HEK293T (cell line): ENCODE data around the gene STK16.
"Not testable (repeated sequence)": the region's sequence is repeated elsewhere in the genome, so short reads cannot be mapped to it uniquely, and the experiment has no call there.

ENCODE experiments used
- CTCF ChIA-PET: fragments of 350-600 bp; formaldehyde crosslinking; extraction: SDS; loops from one replicate; lab custom pipeline; 2021; ENCODE audit warnings: antibody characterized with exemption, inconsistent platforms; lab: Yijun Ruan, JAX
- POLR2A ChIA-PET: fragments of 350-600 bp; formaldehyde crosslinking; extraction: SDS; loops from one replicate; lab custom pipeline; 2020; ENCODE audit warnings: antibody characterized with exemption, inconsistent platforms; lab: Yijun Ruan, JAX
- DNase-seq: peaks from one replicate; pipeline ENCODE4 v3.0.0; 2012; ENCODE audit warnings: mixed read lengths; ENCODE audit errors: extremely low spot score
- ARNT ChIP-seq: fragments of 450-650 bp; IDR thresholded peaks from 2 replicates; pipeline ENCODE4 v1.6.1; 2017; ENCODE audit warnings: mild to moderate bottlenecking
- BHLHE40 ChIP-seq: fragments of 450-650 bp; IDR thresholded peaks from 2 replicates; pipeline ENCODE4 v1.6.1; 2016; ENCODE audit warnings: mild to moderate bottlenecking, moderate library complexity, borderline replicate concordance
- CTBP1 ChIP-seq: fragments of 450-650 bp; IDR thresholded peaks from 2 replicates; pipeline ENCODE4 v1.6.1; 2016; ENCODE audit warnings: borderline replicate concordance
- ELF4 ChIP-seq: fragments of 450-650 bp; IDR thresholded peaks from 2 replicates; pipeline ENCODE4 v1.6.1; 2017; ENCODE audit warnings: antibody characterized with exemption
- FOXA1 ChIP-seq: fragments of 450-650 bp; IDR thresholded peaks from 2 replicates; pipeline ENCODE4 v1.6.1; 2016; ENCODE audit warnings: mild to moderate bottlenecking
- FOXK2 ChIP-seq: fragments of 450-650 bp; IDR thresholded peaks from 2 replicates; pipeline ENCODE4 v1.6.1; 2016; ENCODE audit warnings: mild to moderate bottlenecking
- FOXM1 ChIP-seq: fragments of 450-650 bp; IDR thresholded peaks from 2 replicates; pipeline ENCODE4 v1.6.1; 2017; ENCODE audit warnings: mild to moderate bottlenecking, borderline replicate concordance
- HDGF ChIP-seq: fragments of 450-650 bp; IDR thresholded peaks from 2 replicates; pipeline ENCODE4 v1.6.1; 2017; ENCODE audit warnings: antibody characterized with exemption, borderline replicate concordance
- L3MBTL2 ChIP-seq: fragments of 450-650 bp; conservative IDR thresholded peaks from 2 replicates; pipeline ENCODE4 v1.6.1; 2016; ENCODE audit warnings: mild to moderate bottlenecking
- LEF1 ChIP-seq: fragments of 450-650 bp; IDR thresholded peaks from 2 replicates; pipeline ENCODE4 v1.6.1; 2017; ENCODE audit warnings: mild to moderate bottlenecking, borderline replicate concordance
- NFRKB ChIP-seq: fragments of 450-650 bp; IDR thresholded peaks from 2 replicates; pipeline ENCODE4 v1.6.1; 2016; ENCODE audit warnings: mild to moderate bottlenecking, moderate library complexity
- PKNOX1 ChIP-seq: fragments of 450-650 bp; IDR thresholded peaks from 2 replicates; pipeline ENCODE4 v1.6.1; 2016
- SP1 ChIP-seq: fragments of 450-650 bp; IDR thresholded peaks from 2 replicates; pipeline ENCODE4 v1.6.1; 2017
- SUZ12 ChIP-seq: fragments of 450-650 bp; IDR thresholded peaks from 2 replicates; pipeline ENCODE4 v1.6.1; 2016; ENCODE audit warnings: mild to moderate bottlenecking
- TARDBP ChIP-seq: fragments of 450-650 bp; IDR thresholded peaks from 2 replicates; pipeline ENCODE4 v1.6.1; 2016
- ZNF384 ChIP-seq: fragments of 450-650 bp; IDR thresholded peaks from 2 replicates; pipeline ENCODE4 v1.6.1; 2016

Gene STK16

GRCh38 chr2:219252900-219253752, 7.8 kb downstream of the STK16 start, which contains the start of gene TUBA4B:
Gene TUBA4B, plus strand, starts transcription at chr2:219253243. Its CDS starts 165 bp downstream, at chr2:219253408.
- no peak for TF ChIP-seq LEF1
- 0 out of 2 replicates have a peak, but pooled peaks have one; percentile 44 for TF ChIP-seq L3MBTL2
- no peak for TF ChIP-seq FOXM1
- ChIA-PET POLR2A (interaction anchor here (0.6 to 3.9 kb wide), 3 partner anchors 8 to 126 kb away, joined by 3 to 28 read pairs (median 5); partner anchors contain the start of genes ANKZF1, ATG9A, GLB1L and STK16), CTCF (interaction anchor here (0.5 to 0.6 kb wide), 2 partner anchors 8 to 288 kb away, joined by 3 read pairs; no protein-coding TSS in a partner anchor)
- DNase-seq = no peak

GRCh38 chr2:219253753-219254589, 8.7 kb downstream of the STK16 start, which contains the start of gene TUBA4A:
Gene TUBA4A, minus strand, starts transcription at chr2:219253918. Its CDS starts 60 bp downstream, at chr2:219253858.
- TF ChIP-seq PKNOX1 (no peak), HDGF (no peak), ZNF384 (no peak)
- ChIA-PET POLR2A (interaction anchor here (3.9 kb wide), 1 partner anchor 8 kb away, joined by 28 read pairs; the partner anchor contains the start of genes GLB1L and STK16), CTCF (interaction anchor here (0.9 to 2.2 kb wide), 3 partner anchors 9 to 41 kb away, joined by 4 to 7 read pairs (median 7); partner anchors contain the start of genes GLB1L and STK16)
- peak; percentile 90 for DNase-seq

GRCh38 chr2:219254590-219255201, 9.4 kb downstream of the STK16 start:
- DNase-seq = no peak
- TF ChIP-seq LEF1 = no peak
- no peak for TF ChIP-seq L3MBTL2
- no peak for TF ChIP-seq FOXK2
- TF ChIP-seq ELF4 = no peak
- no peak for TF ChIP-seq SUZ12
- TF ChIP-seq HDGF = no peak
- no peak for TF ChIP-seq BHLHE40
- no peak for TF ChIP-seq ARNT
- TF ChIP-seq TARDBP = no peak
- POLR2A ChIA-PET = interaction anchor here (3.9 kb wide), 1 partner anchor 9 kb away, joined by 28 read pairs; the partner anchor contains the start of genes GLB1L and STK16
- CTCF ChIA-PET = interaction anchor here (0.9 to 2.2 kb wide), 3 partner anchors 10 to 40 kb away, joined by 4 to 7 read pairs (median 7); partner anchors contain the start of genes GLB1L and STK16

- ChIA-PET CTCF (interaction anchor here (0.7 to 1.7 kb wide), 2 partner anchors 16 to 36 kb away, joined by 3 to 8 read pairs; no protein-coding TSS in a partner anchor), POLR2A (interaction anchor here (2.0 kb wide), 1 partner anchor 13 kb away, joined by 12 read pairs; the partner anchor contains the start of genes GLB1L and STK16)
- not testable (repeated sequence) for DNase-seq
Measured at GRCh38 chr2:219258942-219259341, 13.7 kb downstream of the STK16 start.

GRCh38 chr2:219261024-219261855, 16.0 kb downstream of the STK16 start:
- POLR2A ChIA-PET = interaction anchor here (0.6 to 2.1 kb wide), 4 partner anchors 10 to 286 kb away, joined by 3 to 8 read pairs (median 6); partner anchors contain the start of genes DNAJB2, GLB1L and STK16
- CTCF ChIA-PET = interaction anchor here (0.6 to 1.0 kb wide), 2 partner anchors 8 to 34 kb away, joined by 3 read pairs; partner anchors contain the start of gene TUBA4B
- TF ChIP-seq LEF1 = no peak
- no peak for TF ChIP-seq CTBP1
- no peak for TF ChIP-seq L3MBTL2
- TF ChIP-seq ELF4 = no peak
- no peak for TF ChIP-seq ZNF384
- no peak for TF ChIP-seq ARNT
- no peak for TF ChIP-seq NFRKB
- no peak for TF ChIP-seq FOXK2
- no peak for TF ChIP-seq TARDBP
- TF ChIP-seq BHLHE40 = no peak
- TF ChIP-seq FOXM1 = no peak
- TF ChIP-seq PKNOX1 = no peak
- no peak for TF ChIP-seq FOXA1
- TF ChIP-seq SP1 = no peak
- no peak for DNase-seq
